GM23248 (cell line): ENCODE measurements around the gene GABRG3.

Experiments
- EZH2 ChIP-seq: fragments of 200-600 bp; sonication (generic); IDR thresholded peaks from 2 replicates; pipeline ENCODE4 v1.6.1; 2018; ENCODE audit warnings: antibody characterized with exemption, mild to moderate bottlenecking; ENCODE audit not compliant: insufficient read depth, poor library complexity, severe bottlenecking
- EZH2phosphoT487 ChIP-seq: fragments of 200-600 bp; sonication (generic); IDR thresholded peaks from 2 replicates; pipeline ENCODE4 v1.6.1; 2018; ENCODE audit warnings: antibody characterized with exemption, moderate library complexity, mild to moderate bottlenecking, low read depth; ENCODE audit not compliant: insufficient read depth

DNA sequence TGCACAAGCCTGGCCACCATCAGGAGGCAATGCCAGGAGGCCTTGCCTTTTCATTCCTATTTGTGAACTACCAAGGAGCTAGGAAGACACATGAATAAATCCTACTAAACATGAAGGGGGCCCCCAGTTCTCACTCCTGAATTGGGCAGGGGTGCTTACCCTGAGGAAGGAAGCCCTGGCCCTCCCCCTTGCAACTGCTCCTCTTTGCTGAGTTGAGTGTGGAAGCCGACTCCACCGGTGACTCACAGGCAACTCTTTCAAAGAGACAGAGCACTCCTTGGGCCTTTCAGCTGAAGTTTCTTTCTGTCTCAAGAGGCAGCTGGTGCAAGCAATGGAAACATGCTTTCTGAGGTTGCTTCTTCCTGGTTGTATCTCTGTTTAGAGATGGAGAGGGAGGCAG lies 1.7 kb downstream of the GABRG3 start:
- TF ChIP-seq EZH2phosphoT487 (no peak), EZH2 (no peak)
